ENCODE measurements around the gene PPFIBP1.
"Not testable (repeated sequence)": the region's sequence is repeated elsewhere in the genome, so short reads cannot be mapped to it uniquely, and the experiment has no call there.

Gene PPFIBP1

GRCh38 chr12:27544858-27545257 is 20.9 kb downstream of the PPFIBP1 start:
- DNase-seq: not testable (repeated sequence)

- no peak for DNase-seq
These were observed 21.7 kb downstream of the PPFIBP1 start for GRCh38 chr12:27545665-27546064.

- DNase-seq: no peak
These were observed 23.6 kb downstream of the PPFIBP1 start for GRCh38 chr12:27547592-27547991.

- DNase-seq: no peak
These were observed 24.5 kb downstream of the PPFIBP1 start for GRCh38 chr12:27548301-27549199.

- no peak for DNase-seq
These were observed 25.3 kb downstream of the PPFIBP1 start for GRCh38 chr12:27549236-27549800.

- DNase-seq: no peak
These were observed 26.0 kb downstream of the PPFIBP1 start for GRCh38 chr12:27549801-27550652.

- DNase-seq: no peak
These were observed 26.6 kb downstream of the PPFIBP1 start for GRCh38 chr12:27550653-27550975.

- no peak for DNase-seq
These were observed 27.3 kb downstream of the PPFIBP1 start for GRCh38 chr12:27551172-27551840.

- no peak for DNase-seq
These were observed 28.2 kb downstream of the PPFIBP1 start for GRCh38 chr12:27552235-27552634.

- no peak for DNase-seq
These were observed 29.0 kb downstream of the PPFIBP1 start for GRCh38 chr12:27552886-27553560.

GRCh38 chr12:27553941-27554340 is 29.9 kb downstream of the PPFIBP1 start:
- no peak for DNase-seq

GRCh38 chr12:27554421-27555186 is 30.6 kb downstream of the PPFIBP1 start:
- DNase-seq: no peak

- no peak for DNase-seq
These were observed 31.4 kb downstream of the PPFIBP1 start for GRCh38 chr12:27555361-27555760.

GRCh38 chr12:27555925-27556778 is 32.1 kb downstream of the PPFIBP1 start:
- DNase-seq: no peak

- no peak for DNase-seq
These were observed 36.1 kb downstream of the PPFIBP1 start for GRCh38 chr12:27560126-27560525.

GRCh38 chr12:27561535-27562350 is 37.7 kb downstream of the PPFIBP1 start:
- DNase-seq: no peak

- no peak for DNase-seq
These were observed 40.7 kb downstream of the PPFIBP1 start for GRCh38 chr12:27564612-27565213.

GRCh38 chr12:27566159-27566558 is 42.2 kb downstream of the PPFIBP1 start:
- no peak for DNase-seq

- DNase-seq: no peak
These were observed 42.6 kb downstream of the PPFIBP1 start for GRCh38 chr12:27566626-27567025.
